ENCODE measurements around the gene PTCD1. TPM values are rescaled to one million over a fixed set of nuclear protein-coding genes. Genes with fewer than 3 reads are reported as not detected.

The PTCD1 gene
- total RNA-seq, 1 experiment from 2014 or later: 11.1 TPM

DNA sequence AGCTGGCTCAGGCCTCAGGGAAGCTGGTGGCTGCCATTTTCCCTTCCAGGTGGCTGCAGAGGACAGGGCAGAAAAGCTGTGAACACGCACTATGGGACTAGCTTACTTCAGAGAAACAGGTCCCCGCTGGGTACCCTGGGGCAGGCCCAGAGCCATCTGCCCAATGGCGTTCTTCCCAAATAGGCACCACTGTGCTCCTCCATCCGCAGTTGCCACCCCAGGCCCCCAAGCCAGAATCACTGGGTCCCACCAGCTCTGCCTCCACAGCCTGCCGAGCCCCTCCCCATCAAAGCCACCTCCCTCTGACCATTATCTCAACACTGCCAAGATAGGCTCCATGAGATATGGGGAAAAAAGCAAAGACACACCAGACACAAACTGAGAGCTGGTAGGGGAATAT, 18.4 kb downstream of the PTCD1 start:
- ATAC-seq (no peak), DNase-seq (ENCODE audit: low spot score) (no peak)
- Mint-ChIP-seq H3K27ac (no peak overlapping the region), H3K9me3 (peaks cover 1% of the 10 kb centered on the region), H3K27me3 (ENCODE audit: low read depth) (no peaks in the 10 kb centered on the region; the same call in 1 of the 2 replicates), H3K4me1 (peaks cover 9% of the 10 kb centered on the region), H3K4me3 (no peak overlapping the region), H3K36me3 (peaks cover 70% of the 10 kb centered on the region)
- ChIA-PET CTCF (interaction anchor here (0.9 kb wide), 1 partner anchor 9 kb away, joined by 3 read pairs; no protein-coding TSS in a partner anchor), POLR2A (interaction anchor here (1.0 kb wide), 1 partner anchor 12 kb away, joined by 4 read pairs; the partner anchor contains the start of genes BUD31 and PDAP1)
- TF ChIP-seq NFE2L1 (CRISPR knock-in tag; IDR thresholded peaks at IDR 0.05) (no peak), NFATC4 (CRISPR knock-in tag; IDR thresholded peaks at IDR 0.05) (no peak), MXD4 (CRISPR knock-in tag; IDR thresholded peaks at IDR 0.05; ENCODE audit: borderline replicate concordance) (no peak), MYBL2 (CRISPR knock-in tag; IDR thresholded peaks at IDR 0.05) (no peak), ZNF671 (CRISPR knock-in tag; IDR thresholded peaks at IDR 0.05) (no peak), RELA (CRISPR knock-in tag; IDR thresholded peaks at IDR 0.05; ENCODE audit: borderline replicate concordance) (no peak), SP1 (CRISPR knock-in tag; conservative IDR thresholded peaks at IDR 0.05) (no peak), SMAD4 (CRISPR knock-in tag; IDR thresholded peaks at IDR 0.05) (no peak), ZNF232 (CRISPR knock-in tag; IDR thresholded peaks at IDR 0.05) (no peak)
- TF ChIP-seq, protein P1, sequence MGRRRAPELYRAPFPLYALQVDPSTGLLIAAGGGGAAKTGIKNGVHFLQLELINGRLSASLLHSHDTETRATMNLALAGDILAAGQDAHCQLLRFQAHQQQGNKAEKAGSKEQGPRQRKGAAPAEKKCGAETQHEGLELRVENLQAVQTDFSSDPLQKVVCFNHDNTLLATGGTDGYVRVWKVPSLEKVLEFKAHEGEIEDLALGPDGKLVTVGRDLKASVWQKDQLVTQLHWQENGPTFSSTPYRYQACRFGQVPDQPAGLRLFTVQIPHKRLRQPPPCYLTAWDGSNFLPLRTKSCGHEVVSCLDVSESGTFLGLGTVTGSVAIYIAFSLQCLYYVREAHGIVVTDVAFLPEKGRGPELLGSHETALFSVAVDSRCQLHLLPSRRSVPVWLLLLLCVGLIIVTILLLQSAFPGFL (CRISPR knock-in tag; IDR thresholded peaks at IDR 0.05; ENCODE audit: borderline replicate concordance): no peak
- TF ChIP-seq, protein P2, sequence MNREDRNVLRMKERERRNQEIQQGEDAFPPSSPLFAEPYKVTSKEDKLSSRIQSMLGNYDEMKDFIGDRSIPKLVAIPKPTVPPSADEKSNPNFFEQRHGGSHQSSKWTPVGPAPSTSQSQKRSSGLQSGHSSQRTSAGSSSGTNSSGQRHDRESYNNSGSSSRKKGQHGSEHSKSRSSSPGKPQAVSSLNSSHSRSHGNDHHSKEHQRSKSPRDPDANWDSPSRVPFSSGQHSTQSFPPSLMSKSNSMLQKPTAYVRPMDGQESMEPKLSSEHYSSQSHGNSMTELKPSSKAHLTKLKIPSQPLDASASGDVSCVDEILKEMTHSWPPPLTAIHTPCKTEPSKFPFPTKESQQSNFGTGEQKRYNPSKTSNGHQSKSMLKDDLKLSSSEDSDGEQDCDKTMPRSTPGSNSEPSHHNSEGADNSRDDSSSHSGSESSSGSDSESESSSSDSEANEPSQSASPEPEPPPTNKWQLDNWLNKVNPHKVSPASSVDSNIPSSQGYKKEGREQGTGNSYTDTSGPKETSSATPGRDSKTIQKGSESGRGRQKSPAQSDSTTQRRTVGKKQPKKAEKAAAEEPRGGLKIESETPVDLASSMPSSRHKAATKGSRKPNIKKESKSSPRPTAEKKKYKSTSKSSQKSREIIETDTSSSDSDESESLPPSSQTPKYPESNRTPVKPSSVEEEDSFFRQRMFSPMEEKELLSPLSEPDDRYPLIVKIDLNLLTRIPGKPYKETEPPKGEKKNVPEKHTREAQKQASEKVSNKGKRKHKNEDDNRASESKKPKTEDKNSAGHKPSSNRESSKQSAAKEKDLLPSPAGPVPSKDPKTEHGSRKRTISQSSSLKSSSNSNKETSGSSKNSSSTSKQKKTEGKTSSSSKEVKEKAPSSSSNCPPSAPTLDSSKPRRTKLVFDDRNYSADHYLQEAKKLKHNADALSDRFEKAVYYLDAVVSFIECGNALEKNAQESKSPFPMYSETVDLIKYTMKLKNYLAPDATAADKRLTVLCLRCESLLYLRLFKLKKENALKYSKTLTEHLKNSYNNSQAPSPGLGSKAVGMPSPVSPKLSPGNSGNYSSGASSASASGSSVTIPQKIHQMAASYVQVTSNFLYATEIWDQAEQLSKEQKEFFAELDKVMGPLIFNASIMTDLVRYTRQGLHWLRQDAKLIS (CRISPR knock-in tag; IDR thresholded peaks at IDR 0.05; ENCODE audit: borderline replicate concordance): no peak
- TF ChIP-seq, protein P3, sequence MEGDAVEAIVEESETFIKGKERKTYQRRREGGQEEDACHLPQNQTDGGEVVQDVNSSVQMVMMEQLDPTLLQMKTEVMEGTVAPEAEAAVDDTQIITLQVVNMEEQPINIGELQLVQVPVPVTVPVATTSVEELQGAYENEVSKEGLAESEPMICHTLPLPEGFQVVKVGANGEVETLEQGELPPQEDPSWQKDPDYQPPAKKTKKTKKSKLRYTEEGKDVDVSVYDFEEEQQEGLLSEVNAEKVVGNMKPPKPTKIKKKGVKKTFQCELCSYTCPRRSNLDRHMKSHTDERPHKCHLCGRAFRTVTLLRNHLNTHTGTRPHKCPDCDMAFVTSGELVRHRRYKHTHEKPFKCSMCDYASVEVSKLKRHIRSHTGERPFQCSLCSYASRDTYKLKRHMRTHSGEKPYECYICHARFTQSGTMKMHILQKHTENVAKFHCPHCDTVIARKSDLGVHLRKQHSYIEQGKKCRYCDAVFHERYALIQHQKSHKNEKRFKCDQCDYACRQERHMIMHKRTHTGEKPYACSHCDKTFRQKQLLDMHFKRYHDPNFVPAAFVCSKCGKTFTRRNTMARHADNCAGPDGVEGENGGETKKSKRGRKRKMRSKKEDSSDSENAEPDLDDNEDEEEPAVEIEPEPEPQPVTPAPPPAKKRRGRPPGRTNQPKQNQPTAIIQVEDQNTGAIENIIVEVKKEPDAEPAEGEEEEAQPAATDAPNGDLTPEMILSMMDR (IDR thresholded peaks at IDR 0.05): no peak
- TF ChIP-seq, protein P4, sequence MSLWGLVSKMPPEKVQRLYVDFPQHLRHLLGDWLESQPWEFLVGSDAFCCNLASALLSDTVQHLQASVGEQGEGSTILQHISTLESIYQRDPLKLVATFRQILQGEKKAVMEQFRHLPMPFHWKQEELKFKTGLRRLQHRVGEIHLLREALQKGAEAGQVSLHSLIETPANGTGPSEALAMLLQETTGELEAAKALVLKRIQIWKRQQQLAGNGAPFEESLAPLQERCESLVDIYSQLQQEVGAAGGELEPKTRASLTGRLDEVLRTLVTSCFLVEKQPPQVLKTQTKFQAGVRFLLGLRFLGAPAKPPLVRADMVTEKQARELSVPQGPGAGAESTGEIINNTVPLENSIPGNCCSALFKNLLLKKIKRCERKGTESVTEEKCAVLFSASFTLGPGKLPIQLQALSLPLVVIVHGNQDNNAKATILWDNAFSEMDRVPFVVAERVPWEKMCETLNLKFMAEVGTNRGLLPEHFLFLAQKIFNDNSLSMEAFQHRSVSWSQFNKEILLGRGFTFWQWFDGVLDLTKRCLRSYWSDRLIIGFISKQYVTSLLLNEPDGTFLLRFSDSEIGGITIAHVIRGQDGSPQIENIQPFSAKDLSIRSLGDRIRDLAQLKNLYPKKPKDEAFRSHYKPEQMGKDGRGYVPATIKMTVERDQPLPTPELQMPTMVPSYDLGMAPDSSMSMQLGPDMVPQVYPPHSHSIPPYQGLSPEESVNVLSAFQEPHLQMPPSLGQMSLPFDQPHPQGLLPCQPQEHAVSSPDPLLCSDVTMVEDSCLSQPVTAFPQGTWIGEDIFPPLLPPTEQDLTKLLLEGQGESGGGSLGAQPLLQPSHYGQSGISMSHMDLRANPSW (CRISPR knock-in tag; conservative IDR thresholded peaks at IDR 0.05; ENCODE audit: low read depth): no peak
- TF ChIP-seq, protein P5, sequence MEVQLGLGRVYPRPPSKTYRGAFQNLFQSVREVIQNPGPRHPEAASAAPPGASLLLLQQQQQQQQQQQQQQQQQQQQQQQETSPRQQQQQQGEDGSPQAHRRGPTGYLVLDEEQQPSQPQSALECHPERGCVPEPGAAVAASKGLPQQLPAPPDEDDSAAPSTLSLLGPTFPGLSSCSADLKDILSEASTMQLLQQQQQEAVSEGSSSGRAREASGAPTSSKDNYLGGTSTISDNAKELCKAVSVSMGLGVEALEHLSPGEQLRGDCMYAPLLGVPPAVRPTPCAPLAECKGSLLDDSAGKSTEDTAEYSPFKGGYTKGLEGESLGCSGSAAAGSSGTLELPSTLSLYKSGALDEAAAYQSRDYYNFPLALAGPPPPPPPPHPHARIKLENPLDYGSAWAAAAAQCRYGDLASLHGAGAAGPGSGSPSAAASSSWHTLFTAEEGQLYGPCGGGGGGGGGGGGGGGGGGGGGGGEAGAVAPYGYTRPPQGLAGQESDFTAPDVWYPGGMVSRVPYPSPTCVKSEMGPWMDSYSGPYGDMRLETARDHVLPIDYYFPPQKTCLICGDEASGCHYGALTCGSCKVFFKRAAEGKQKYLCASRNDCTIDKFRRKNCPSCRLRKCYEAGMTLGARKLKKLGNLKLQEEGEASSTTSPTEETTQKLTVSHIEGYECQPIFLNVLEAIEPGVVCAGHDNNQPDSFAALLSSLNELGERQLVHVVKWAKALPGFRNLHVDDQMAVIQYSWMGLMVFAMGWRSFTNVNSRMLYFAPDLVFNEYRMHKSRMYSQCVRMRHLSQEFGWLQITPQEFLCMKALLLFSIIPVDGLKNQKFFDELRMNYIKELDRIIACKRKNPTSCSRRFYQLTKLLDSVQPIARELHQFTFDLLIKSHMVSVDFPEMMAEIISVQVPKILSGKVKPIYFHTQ (CRISPR knock-in tag; IDR thresholded peaks at IDR 0.05): no peak
- TF ChIP-seq, protein P6, sequence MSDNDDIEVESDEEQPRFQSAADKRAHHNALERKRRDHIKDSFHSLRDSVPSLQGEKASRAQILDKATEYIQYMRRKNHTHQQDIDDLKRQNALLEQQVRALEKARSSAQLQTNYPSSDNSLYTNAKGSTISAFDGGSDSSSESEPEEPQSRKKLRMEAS (CRISPR knock-in tag; IDR thresholded peaks at IDR 0.05): no peak

Data from WTC11 (cell line).